AG09319 (cell line): Measurements from ENCODE around the gene KIF18B.

Source experiments
- DNase-seq: peaks from one replicate; pipeline ENCODE4 v3.0.0-alpha.2; 2010; ENCODE audit warnings: low read depth; ENCODE audit errors: extremely low read depth
- TF ChIP-seq, protein P1 (sequence below): IDR thresholded peaks from 2 replicates; pipeline ENCODE4 v1.5.1; 2011; ENCODE audit warnings: low read depth, mild to moderate bottlenecking, inconsistent platforms, low read length, moderate library complexity

The KIF18B gene

DNA sequence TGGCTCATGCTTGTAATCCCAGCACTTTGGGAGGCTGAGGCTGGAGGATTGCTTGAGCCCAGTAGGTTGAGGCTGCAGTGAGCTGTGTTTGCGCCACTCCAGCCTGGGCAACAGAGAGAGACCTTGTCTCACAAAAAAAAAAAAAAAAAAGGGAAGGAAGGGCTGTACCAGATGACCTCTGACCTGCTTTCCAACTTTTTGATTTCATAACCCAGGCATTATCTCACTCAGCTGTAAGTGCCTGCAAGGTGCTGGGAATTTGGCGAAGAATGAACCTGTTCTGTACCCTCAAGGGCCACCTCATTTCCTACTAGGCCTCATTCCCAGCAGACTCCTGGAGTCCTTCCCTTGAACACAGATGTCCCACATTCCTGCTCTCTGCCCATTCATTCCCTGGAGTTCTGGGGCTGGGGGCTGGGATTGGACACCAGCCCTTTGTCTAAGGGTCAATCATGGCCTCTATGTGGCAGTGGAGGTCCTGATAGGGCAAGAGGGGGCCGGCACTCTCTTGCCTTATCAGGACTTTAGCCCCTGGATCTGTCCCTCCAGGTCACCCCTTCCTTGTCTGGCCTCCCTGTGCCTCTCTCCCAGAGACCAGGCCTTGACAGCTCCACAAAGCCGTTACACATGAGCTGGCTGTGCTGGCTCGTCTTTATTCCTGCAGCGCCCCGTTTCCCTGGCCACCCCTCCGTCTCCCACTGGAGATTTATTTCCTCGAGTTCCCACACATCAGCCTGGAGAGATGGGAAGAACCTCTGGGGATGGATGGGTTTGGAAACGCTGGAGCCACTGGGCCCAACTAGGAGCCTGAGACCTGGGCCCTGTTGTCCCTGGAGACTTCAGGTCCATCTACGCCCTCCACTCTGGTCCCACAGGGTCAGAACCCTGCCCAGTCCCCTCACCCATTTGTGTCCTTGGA lies 31.5 kb downstream of the KIF18B start:
- TF ChIP-seq, protein P1, sequence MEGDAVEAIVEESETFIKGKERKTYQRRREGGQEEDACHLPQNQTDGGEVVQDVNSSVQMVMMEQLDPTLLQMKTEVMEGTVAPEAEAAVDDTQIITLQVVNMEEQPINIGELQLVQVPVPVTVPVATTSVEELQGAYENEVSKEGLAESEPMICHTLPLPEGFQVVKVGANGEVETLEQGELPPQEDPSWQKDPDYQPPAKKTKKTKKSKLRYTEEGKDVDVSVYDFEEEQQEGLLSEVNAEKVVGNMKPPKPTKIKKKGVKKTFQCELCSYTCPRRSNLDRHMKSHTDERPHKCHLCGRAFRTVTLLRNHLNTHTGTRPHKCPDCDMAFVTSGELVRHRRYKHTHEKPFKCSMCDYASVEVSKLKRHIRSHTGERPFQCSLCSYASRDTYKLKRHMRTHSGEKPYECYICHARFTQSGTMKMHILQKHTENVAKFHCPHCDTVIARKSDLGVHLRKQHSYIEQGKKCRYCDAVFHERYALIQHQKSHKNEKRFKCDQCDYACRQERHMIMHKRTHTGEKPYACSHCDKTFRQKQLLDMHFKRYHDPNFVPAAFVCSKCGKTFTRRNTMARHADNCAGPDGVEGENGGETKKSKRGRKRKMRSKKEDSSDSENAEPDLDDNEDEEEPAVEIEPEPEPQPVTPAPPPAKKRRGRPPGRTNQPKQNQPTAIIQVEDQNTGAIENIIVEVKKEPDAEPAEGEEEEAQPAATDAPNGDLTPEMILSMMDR = no peak
- DNase-seq = no peak

DNA sequence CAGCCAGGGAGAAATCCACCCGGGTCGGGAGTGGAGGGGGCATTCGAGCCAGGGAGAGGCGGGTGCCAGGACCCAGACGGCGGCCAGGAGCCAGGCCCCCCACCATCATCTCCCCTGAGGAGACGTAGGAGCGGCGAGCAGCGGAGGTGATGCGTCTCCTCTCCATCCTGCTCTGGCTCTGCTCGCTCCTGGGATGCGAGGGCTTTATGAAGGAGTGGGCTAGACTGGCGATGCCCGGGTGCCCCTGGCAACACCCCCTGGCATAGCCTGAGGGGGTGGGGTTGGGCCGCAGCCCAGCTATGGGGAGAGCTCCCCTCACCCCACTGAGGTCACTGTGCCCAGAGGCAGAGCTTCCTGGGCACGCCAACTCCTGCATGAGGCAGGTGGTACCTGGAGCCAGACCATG lies 32.2 kb downstream of the KIF18B start, which contains the start of gene GFAP:
Gene GFAP (minus strand): TSS at position 180 of the 406 bp plus-strand sequence. CDS start 14 bp downstream, at position 166.
- DNase-seq = no peak
- TF ChIP-seq, protein P1 = no peak

GRCh38 chr17:44914698-44915271 lies 32.8 kb downstream of the KIF18B start:
- no peak for DNase-seq
- TF ChIP-seq, protein P1 = no peak

- no peak for DNase-seq
- TF ChIP-seq, protein P1 = no peak
These were observed 33.4 kb downstream of the KIF18B start for GRCh38 chr17:44914148-44914547.

GRCh38 chr17:44913676-44914075 lies 33.9 kb downstream of the KIF18B start:
- TF ChIP-seq, protein P1 = no peak
- DNase-seq = no peak

DNA sequence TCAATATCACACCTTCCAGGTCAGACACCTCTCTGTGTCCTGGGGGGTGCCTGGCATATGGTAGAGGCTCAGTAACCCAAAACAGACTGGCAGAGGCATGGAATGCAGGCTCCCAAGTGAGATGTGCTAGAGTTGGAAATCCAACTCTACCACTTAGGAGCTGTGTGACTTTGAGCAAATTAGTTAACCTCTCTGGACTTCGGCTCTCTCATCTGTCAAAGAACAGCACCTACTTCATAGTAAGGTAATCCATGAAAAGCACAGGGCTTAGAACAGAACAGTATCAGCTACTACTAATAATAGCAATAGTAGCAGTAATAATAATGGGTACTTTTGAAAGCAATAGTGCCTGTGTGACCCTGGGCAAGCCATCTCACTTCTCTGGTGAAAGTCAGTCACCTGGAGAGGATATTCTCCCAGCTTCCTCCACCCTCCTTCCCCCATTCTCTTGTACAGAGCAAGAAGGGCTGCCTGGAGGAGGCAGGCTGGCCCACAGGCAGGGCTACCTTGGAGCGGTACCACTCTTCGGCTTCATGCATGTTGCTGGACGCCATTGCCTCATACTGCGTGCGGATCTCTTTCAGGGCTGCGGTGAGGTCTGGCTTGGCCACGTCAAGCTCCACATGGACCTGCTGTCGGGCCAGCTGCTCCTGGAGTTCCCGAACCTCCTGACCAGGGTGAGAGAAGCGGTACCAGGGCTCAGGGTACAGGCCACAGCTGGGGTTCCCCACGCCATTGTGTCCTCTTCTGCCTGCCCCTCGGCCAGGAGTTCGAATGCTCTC lies 34.6 kb downstream of the KIF18B start:
- DNase-seq = no peak
- TF ChIP-seq, protein P1 = no peak
